HepG2 (cell line): ENCODE data around the gene UBE2D4. TPM values are rescaled to one million over a fixed set of nuclear protein-coding genes. Genes with fewer than 3 reads are reported as not detected.

Source experiments
- FOXC1 ChIP-seq: sonication (generic); formaldehyde crosslinking; IDR thresholded peaks from 2 replicates; pipeline ENCODE4 v1.8.0; 2022; ENCODE audit warnings: mild to moderate bottlenecking, missing genetic modification reagents, borderline replicate concordance
- FOXJ3 ChIP-seq: sonication (generic); formaldehyde crosslinking; IDR thresholded peaks from 2 replicates; pipeline ENCODE4 v1.4.0; 2020; ENCODE audit warnings: missing genetic modification reagents, mild to moderate bottlenecking, borderline replicate concordance
- MED13 ChIP-seq: sonication (generic); formaldehyde crosslinking; IDR thresholded peaks from 2 replicates; pipeline ENCODE4 v1.5.0; 2020; ENCODE audit warnings: missing genetic modification reagents
- NFE2L2 ChIP-seq: fragments of 150-350 bp; IDR thresholded peaks from 2 replicates; pipeline ENCODE4 v1.6.1; 2014; ENCODE audit warnings: low read length
- NFYB ChIP-seq: sonication (generic); formaldehyde crosslinking; IDR thresholded peaks from 2 replicates; pipeline ENCODE4 v1.4.0; 2020; ENCODE audit warnings: missing genetic modification reagents
- NRL ChIP-seq: sonication (generic); formaldehyde crosslinking; IDR thresholded peaks from 2 replicates; pipeline ENCODE4 v1.5.0; 2020; ENCODE audit warnings: missing genetic modification reagents, mild to moderate bottlenecking, moderate library complexity, borderline replicate concordance
- POLR2AphosphoS5 ChIP-seq: IDR thresholded peaks from 2 replicates; pipeline ENCODE4 v1.6.1; 2012; ENCODE audit warnings: low read depth, low read length
- SRY ChIP-seq: sonication (generic); formaldehyde crosslinking; IDR thresholded peaks from 2 replicates; pipeline ENCODE4 v1.8.0; 2022; ENCODE audit warnings: mild to moderate bottlenecking, missing genetic modification reagents
- TCF12 ChIP-seq, 2 experiments: fragments of 450-650 bp in 1 of 2; sonication (generic) in 1 of 2; formaldehyde crosslinking in 1 of 2; IDR thresholded peaks; 2 replicates each; pipeline versions ENCODE4 v1.6.1 to v1.8.0; 2017 to 2022; ENCODE audit warnings: antibody characterized with exemption in 1 of 2, mild to moderate bottlenecking in 1 of 2, missing genetic modification reagents in 1 of 2, moderate library complexity in 1 of 2
- ZBTB7B ChIP-seq: sonication (generic); formaldehyde crosslinking; IDR thresholded peaks from 2 replicates; pipeline ENCODE4 v1.4.0; 2020; ENCODE audit warnings: missing genetic modification reagents
- ZFP91 ChIP-seq: sonication (generic); formaldehyde crosslinking; IDR thresholded peaks from 2 replicates; pipeline ENCODE4 v1.9.0; 2022; ENCODE audit warnings: missing genetic modification reagents, mild to moderate bottlenecking, borderline replicate concordance
- ZKSCAN1 ChIP-seq: fragments of 150-350 bp; IDR thresholded peaks from 2 replicates; pipeline ENCODE4 v1.6.1; 2014; ENCODE audit warnings: low read length
- ZNF432 ChIP-seq: sonication (generic); formaldehyde crosslinking; IDR thresholded peaks from 2 replicates; pipeline ENCODE4 v1.5.0; 2020; ENCODE audit warnings: missing genetic modification reagents, mild to moderate bottlenecking, borderline replicate concordance
- ZNF746 ChIP-seq: sonication (generic); formaldehyde crosslinking; IDR thresholded peaks from 2 replicates; pipeline ENCODE4 v1.8.0; 2022; ENCODE audit warnings: mild to moderate bottlenecking, missing genetic modification reagents
- ZSCAN5A ChIP-seq: sonication (generic); formaldehyde crosslinking; IDR thresholded peaks from 2 replicates; pipeline ENCODE4 v1.8.0; 2022; ENCODE audit warnings: mild to moderate bottlenecking, missing genetic modification reagents, borderline replicate concordance
- ZXDC ChIP-seq: sonication (generic); formaldehyde crosslinking; IDR thresholded peaks from 2 replicates; pipeline ENCODE4 v1.5.0; 2020; ENCODE audit warnings: mild to moderate bottlenecking, missing genetic modification reagents
- polyA plus RNA-seq, 8 experiments: library from polyadenylated mRNA; depleted of rRNA in 3 of 8; stranded (reverse) in 7 of 8; unstranded in 1 of 8; fragments of >200 nt; fragmentation: Illumina TruSeq in 4 of 8; extraction: Trizol in 4 of 8; gene quantifications; 2 replicates each; pipeline versions ENCODE4 v1.2.1 to v1.2.3, GENCODE V29; 2011 to 2016; ENCODE audit warnings: low read depth in 4 of 8, missing spikeins in 1 of 8, mixed read lengths in 1 of 8; ENCODE audit not compliant: insufficient read depth in 1 of 8
- total RNA-seq, 5 experiments: library from RNA; depleted of rRNA; stranded (reverse); fragments of >200 nt; fragmentation: Illumina TruSeq; extraction: Trizol; gene quantifications; 2 replicates each; pipeline ENCODE4 v1.2.3, GENCODE V29; 2016; ENCODE audit warnings: low read depth in 1 of 5
- TF ChIP-seq, protein P1 (sequence below): sonication (generic); formaldehyde crosslinking; IDR thresholded peaks from 2 replicates; pipeline ENCODE4 v1.5.0; 2020; ENCODE audit warnings: missing genetic modification reagents
- TF ChIP-seq, protein P2 (sequence below): sonication (generic); formaldehyde crosslinking; IDR thresholded peaks from 2 replicates; pipeline ENCODE4 v1.5.0; 2020; ENCODE audit warnings: mild to moderate bottlenecking, low read depth, missing genetic modification reagents, borderline replicate concordance
- TF ChIP-seq, protein P3 (sequence below): IDR thresholded peaks from 2 replicates; pipeline ENCODE4 v1.6.1; 2016; ENCODE audit warnings: low read depth

Gene UBE2D4
- total and polyA plus RNA-seq, 2 of the 13 experiments (the other 11 are each of a cell fraction or from before 2014, with no cell fraction given): 9.9 to 16.0 TPM

- TF ChIP-seq ZFP91: no peak
- no peak for TF ChIP-seq ZSCAN5A (CRISPR knock-in tag)
- TF ChIP-seq NFYB (CRISPR knock-in tag): no peak
- TF ChIP-seq, protein P1, sequence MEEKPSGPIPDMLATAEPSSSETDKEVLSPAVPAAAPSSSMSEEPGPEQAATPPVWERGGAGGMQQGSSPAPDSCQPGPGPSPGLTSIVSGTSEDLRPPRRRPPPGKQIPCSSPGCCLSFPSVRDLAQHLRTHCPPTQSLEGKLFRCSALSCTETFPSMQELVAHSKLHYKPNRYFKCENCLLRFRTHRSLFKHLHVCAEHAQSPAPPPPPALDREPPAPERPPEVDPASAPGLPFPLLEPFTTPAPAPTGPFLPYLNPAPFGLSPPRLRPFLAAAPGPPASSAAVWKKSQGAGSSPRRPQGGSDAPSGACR (CRISPR knock-in tag): no peak
- no peak for TF ChIP-seq NFE2L2
- TF ChIP-seq FOXJ3 (CRISPR knock-in tag): no peak
- no peak for TF ChIP-seq ZNF432
- no peak for TF ChIP-seq ZNF746 (CRISPR knock-in tag)
- TF ChIP-seq ZXDC: no peak
- no peak for TF ChIP-seq ZBTB7B (CRISPR knock-in tag)
- no peak for TF ChIP-seq FOXC1 (CRISPR knock-in tag)
- TF ChIP-seq, protein P2, sequence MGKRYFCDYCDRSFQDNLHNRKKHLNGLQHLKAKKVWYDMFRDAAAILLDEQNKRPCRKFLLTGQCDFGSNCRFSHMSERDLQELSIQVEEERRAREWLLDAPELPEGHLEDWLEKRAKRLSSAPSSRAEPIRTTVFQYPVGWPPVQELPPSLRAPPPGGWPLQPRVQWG: no peak
- TF ChIP-seq, protein P3, sequence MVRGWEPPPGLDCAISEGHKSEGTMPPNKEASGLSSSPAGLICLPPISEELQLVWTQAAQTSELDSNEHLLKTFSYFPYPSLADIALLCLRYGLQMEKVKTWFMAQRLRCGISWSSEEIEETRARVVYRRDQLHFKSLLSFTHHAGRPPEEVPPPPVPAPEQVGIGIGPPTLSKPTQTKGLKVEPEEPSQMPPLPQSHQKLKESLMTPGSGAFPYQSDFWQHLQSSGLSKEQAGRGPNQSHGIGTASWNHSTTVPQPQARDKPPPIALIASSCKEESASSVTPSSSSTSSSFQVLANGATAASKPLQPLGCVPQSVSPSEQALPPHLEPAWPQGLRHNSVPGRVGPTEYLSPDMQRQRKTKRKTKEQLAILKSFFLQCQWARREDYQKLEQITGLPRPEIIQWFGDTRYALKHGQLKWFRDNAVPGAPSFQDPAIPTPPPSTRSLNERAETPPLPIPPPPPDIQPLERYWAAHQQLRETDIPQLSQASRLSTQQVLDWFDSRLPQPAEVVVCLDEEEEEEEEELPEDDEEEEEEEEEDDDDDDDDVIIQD (CRISPR knock-in tag): no peak
- no peak for TF ChIP-seq ZKSCAN1
- no peak for TF ChIP-seq TCF12 (IDR thresholded peaks at IDR 0.05)
- no peak for TF ChIP-seq TCF12 (CRISPR knock-in tag; IDR thresholded peaks at IDR 0.05)
- TF ChIP-seq SRY (CRISPR knock-in tag): peak; percentile 70; the same call in 1 of the 2 replicates
- no peak for TF ChIP-seq MED13 (CRISPR knock-in tag)
- no peak for TF ChIP-seq NRL (CRISPR knock-in tag)
- TF ChIP-seq POLR2AphosphoS5: no peak
Measured at GRCh38 chr7:43906331-43907010, 19.8 kb upstream of the UBE2D4 start, which contains the start of gene URGCP (continued).
